Adipose tissue (tissue), 3 donors: ENCODE data around the gene KRTAP6-1. TPM values are rescaled to one million over a fixed set of nuclear protein-coding genes. Genes with fewer than 3 reads are reported as not detected.

Source experiments
- H3K27ac ChIP-seq: one replicate; pipeline ENCODE4 v1.5.1; 2013; ENCODE audit warnings: low read depth, low read length
- WGBS, 3 donors: extraction: QIAGEN DNeasy Blood & Tissue Kit; methylation state at CpG; one replicate each; pipeline ENCODE4 v1.1.7; 2013; 5-methylcytosine and 5-hydroxymethylcytosine counted together
- polyA plus RNA-seq, 3 donors: library from polyadenylated mRNA; stranded (reverse); fragments of 200-250 nt; gene quantifications; one replicate each; pipeline ENCODE4 v1.2.3, GENCODE V29; 2013
- donor health status: healthy with polysubstance abuse.
- donor health status: Bipolar disorder and iron deficiency.
- donor health status: healthy.

The KRTAP6-1 gene, protein sequence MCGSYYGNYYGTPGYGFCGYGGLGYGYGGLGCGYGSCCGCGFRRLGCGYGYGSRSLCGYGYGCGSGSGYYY
- polyA plus RNA-seq, result not detected

DNA sequence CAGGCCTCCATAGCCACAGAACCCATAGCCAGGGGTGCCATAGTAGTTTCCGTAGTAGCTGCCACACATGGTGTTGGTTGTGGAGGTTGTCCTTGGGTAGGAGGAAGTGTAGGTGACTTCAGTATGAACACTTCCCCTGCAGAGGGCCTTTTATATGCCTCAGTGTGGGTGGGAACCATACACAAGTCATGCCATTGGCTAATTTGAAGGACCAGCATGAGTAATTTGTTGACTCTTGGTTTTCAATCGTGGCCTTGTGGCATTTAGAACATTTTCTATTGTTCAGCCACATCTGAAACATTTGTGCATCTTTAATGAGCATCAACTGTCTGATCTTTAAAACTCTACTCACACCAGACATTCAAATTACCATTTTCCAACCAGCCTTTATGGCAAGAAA is at the start of gene KRTAP6-1:
KRTAP6-1 (minus strand) TSS at position 95 of the 400 bp plus-strand sequence; CDS start at position 69, 26 bp downstream.
- WGBS, 3 donors, result 62 to 79% (median 74%) methylated on average over 2 of the region's 2 CpGs
- H3K27ac ChIP-seq, result no peak within 1 kb of the TSS

DNA sequence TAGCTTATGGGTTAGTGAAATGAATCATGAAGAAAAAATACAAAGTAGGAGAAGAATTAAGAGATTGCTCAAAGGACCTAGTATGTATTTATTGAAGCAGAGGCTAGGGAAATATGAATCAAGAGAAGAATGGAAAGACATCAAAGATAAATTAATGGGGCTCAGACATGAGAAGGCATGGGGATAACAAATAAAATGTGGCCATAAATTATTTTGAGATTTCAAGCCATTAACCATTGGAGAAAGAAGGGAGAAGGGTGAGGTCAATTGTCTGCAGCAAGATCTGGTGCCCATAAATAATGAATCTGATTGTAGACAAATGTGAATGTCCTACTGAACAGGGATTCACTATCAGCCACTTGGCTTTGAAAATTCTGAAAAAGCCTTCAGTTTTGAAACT is 39.2 kb upstream of the KRTAP6-1 start:
- no peak overlapping the region for H3K27ac ChIP-seq

DNA sequence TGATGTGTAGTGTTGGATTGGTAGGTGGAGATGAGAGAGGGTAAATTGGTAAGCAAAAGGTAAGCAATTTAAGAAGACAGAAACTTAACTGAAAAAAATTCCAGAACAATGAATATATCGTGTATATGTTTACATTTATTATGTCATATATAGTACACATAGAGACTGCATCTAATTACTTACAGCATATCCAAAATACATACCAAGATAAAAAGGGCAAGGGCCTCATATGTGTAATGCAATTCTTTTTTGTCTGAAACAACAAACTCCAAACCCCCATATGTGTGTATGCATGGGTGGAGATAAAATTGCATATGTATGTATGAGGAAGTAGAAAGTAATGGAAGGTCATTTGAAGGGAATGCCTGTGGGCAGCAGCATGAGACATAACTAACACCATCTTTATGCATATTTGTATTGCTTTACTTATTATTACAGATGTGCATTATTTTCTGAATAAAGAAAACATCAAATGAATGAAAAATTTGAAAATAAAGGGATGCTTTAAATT is 33.2 kb upstream of the KRTAP6-1 start:
- no peak overlapping the region for H3K27ac ChIP-seq
- WGBS, 3 donors, result 59 to 86% (median 68%) methylated on average over 1 of the region's 1 CpG

DNA sequence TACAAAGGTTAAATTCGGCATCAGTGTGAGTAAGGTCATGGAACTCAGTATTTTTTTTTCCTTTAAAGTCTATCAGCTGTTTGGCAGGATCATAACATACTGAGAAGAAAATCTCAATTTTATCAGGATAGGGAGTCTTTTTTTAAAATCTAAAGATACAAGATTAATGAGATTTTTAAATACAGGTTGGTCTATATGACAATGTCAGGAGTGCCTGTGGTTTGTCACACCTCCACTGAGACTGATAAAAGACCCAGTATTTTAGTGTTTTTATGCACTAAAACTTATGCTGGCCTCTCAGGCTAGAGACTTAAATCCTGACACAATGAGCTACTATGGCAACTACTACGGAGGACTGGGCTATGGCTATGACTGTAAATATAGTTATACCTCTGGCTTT is 28.8 kb upstream of the KRTAP6-1 start, which contains the start of gene KRTAP20-3:
KRTAP20-3 (plus strand) TSS at position 301 of the 400 bp plus-strand sequence.
- 79 to 88% (median 82%) methylated on average over 2 of the region's 2 CpGs for WGBS, 3 donors
- H3K27ac ChIP-seq, result no peak within 1 kb of the TSS

DNA sequence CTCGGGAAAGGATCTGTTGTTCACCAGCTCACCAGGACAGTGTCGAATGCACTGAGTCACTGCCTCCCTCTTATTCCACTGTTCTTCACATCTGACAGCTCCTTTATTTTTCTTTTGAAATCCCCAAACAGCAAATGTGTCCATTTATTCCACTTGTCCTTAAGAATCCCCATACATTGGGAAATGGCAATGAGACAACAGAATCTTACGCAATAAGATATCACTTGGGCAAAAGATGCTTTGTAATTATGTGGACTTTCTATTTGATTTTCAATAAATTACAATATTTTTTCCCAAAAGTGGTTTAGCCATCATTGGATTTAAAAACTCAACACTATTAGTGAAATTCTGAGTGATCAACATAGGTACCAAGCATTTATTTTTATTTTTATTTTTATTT is 25.0 kb upstream of the KRTAP6-1 start:
- no peak overlapping the region for H3K27ac ChIP-seq
- 79 to 86% (median 85%) methylated on average over 3 of the region's 3 CpGs for WGBS, 3 donors

DNA sequence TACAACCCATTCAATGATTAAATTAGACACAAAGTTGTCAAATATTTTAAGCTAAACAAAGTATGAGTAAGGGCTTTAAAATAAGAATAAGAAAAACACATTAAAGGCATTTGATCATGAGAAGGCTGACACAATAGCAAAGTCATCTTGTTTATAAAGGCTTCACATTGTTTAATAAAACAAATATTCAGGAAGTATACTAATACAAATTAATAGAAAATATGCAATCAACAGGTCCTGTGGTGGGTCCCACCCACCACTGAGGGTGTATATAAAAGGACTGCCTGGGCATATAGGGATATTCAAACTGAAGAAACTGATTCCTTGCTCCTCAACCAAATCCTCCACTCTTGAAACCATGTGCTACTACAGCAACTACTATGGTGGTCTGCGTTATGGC is 21.2 kb upstream of the KRTAP6-1 start, which contains the start of gene KRTAP20-2:
KRTAP20-2 (plus strand) TSS at position 301 of the 400 bp plus-strand sequence; CDS start at position 359, 58 bp downstream.
- WGBS, 3 donors, result 81 to 96% (median 90%) methylated on average over 1 of the region's 1 CpG
- H3K27ac ChIP-seq, result no peak within 1 kb of the TSS

DNA sequence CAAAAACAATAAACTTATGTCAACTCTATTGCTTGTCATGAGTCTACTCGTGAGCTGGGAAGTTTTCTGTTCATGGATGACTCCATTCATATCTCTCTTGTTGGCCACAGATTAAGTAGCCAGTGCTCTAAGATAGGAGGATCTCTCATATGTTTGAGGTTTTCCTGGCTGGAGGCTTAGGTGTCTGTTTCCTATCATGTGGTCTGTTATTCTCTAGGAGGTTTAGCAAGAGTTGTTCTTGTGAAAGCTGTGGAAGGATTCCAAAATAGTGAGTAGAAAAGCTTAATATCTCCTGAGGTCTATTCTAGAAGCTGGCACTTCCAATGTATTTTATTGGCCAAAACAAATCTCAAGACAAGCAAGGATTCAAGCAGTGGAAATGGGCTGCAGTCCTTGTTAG is 15.5 kb upstream of the KRTAP6-1 start:
- 30 to 41% (median 40%) methylated on average over 1 of the region's 1 CpG for WGBS, 3 donors
- no peak overlapping the region for H3K27ac ChIP-seq

DNA sequence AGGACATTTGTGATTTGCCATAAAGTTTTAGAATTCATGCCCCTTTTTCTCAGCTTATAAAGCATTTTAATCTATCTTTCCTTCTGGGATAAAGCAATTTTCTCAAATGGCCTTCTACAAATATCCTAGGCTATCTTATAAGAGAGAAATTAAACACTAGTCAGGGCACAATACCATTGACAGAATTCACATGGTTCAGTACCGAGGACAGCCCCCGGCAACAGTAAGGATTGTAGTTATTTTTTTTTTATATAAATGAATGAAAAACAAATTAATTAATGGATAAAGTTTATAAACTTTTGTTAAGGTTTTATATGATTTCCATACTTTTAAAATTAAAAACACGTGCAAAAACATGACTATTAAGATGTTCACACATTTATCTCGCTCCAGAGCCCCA is 14.4 kb upstream of the KRTAP6-1 start:
- H3K27ac ChIP-seq, result no peak overlapping the region
- WGBS, 3 donors, result 76 to 92% (median 79%) methylated on average over 4 of the region's 4 CpGs

DNA sequence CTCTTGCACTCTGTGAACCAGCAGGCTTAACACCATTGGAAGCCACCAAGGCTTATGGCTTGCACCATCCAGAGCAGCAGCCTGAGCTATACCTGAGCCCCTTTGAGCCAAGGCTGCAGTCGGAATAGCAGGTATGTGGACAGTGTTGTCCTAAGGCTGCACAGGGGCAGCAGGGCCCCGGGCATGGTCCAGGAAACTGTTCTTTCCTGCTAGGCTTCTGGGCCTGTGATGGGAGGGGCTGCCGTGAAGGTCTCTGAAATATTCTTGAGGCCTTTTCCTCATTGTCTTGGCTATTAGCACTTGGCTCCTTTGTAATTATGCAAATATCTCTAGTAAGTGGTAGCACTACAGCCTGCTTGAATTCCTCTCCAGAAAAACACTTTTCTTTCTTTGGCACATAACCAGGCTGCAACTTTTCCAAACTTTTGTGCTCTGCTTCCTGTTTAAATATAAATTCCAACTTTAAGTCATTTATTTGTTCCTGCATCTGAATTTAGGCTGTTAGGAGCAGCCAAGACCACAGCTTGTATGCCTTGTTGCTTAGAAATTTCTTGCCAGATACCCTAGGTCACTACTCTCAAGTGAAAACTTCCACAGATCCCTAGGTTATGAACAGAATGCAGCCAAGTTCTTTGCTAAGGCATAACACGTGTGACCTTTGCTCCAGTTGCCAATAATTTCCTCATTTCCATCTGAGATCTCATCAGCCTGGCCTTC is 11.9 kb upstream of the KRTAP6-1 start:
- H3K27ac ChIP-seq, result no peak overlapping the region
- WGBS, 3 donors, result 54 to 64% (median 62%) methylated on average over 4 of the region's 4 CpGs

DNA sequence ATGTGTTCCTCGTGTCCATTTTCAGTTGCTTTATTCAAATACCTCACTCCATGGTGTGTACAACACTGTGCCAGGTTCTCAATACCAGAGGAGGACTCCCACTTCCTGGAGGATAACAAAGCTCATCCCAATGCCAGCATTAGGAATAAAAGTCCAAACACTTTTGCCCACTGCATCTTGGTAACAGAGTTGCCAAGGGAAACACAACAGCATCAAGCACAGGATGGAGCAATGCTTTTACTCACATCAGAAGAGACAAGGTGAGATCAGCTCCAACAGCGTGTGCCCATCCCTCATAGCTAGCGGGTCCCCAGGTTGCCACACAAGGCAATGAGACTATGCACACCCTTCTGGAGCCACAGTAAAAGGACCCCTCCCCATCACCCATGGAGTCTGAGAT is 9.6 kb upstream of the KRTAP6-1 start:
- WGBS, 3 donors, result 84 to 90% (median 88%) methylated on average over 3 of the region's 3 CpGs
- no peak overlapping the region for H3K27ac ChIP-seq

DNA sequence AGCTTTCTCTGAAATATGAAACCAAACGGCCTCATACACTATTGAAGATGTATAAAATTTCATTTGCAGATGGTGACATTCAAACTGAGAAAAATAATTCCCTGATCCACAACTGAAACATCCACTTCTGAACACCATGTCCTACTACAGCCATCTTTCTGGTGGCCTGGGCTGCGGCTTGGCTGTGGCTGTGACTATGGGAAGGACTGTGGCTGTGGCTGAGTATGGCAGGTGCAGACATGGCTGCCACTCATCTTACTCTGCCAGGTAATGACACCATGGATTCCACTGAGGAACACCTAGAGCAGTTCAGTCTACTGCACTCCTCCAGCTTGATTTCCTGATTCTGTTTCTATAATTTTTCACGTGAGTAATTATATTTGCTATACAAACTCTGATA is 6.8 kb upstream of the KRTAP6-1 start, which contains the start of gene KRTAP20-4:
KRTAP20-4 (plus strand) TSS at position 106 of the 400 bp plus-strand sequence.
- WGBS, 3 donors, result 76 to 83% (median 80%) methylated on average over 3 of the region's 3 CpGs
- no peak within 1 kb of the TSS for H3K27ac ChIP-seq

DNA sequence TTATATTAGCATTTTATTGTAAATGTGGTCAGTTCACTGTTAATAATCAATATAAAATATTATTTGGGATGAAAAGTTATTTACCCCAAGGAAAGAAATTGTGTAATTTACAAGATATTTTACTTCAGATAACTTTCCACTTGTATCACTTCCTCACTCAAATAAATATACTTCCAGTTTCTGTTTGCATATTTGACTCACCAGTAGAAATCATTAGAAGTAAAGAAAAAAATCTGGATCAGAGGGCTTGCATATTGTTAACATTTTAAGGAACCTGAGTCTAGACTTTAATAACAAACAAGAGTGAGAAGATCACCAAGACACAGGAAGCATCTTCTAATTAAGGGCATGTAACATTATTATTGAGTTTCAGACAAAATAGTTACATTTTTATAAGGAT is 6.3 kb upstream of the KRTAP6-1 start:
- H3K27ac ChIP-seq, result no peak overlapping the region

DNA sequence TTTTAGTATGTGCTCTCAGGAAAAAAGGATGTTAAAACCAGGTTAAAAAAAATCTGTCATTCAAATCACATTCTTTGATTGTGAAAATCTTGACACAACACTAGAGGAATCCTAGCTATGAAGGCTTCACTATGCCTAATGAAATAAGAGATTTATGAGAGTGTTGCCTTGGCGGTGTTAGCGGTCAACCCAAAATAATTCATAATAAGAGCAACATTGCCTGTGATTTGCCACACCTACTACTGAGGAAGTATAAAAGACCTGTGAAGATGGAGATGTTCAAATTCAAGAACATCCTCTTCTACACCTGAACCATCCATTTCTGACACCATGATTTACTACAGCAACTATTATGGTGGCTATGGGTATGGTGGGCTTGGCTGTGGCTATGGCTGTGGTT is 2.4 kb upstream of the KRTAP6-1 start, which contains the start of gene KRTAP20-1:
KRTAP20-1 (plus strand) TSS at position 301 of the 400 bp plus-strand sequence; CDS start at position 331, 30 bp downstream.
- H3K27ac ChIP-seq, result no peak within 1 kb of the TSS
- 90 to 95% (median 92%) methylated on average over 2 of the region's 2 CpGs for WGBS, 3 donors

DNA sequence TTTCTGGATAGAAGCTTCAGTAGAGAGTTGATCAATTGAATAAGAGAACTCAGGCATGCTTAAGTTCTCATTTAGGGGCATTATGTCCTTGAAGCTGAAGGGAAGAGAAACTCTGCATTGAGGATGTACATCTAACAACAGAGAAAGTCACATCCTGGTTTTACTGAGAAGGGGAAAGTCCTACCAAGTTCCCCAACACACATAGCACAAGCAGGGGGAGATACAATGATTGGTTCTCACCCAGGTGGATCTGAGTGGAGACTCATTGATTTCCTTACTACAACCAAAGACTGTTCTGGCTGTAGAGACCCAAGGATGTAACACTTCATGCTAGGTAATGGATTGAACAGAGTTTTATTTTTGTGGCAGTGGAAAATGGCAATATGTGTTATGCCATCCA is 1.5 kb upstream of the KRTAP6-1 start:
- H3K27ac ChIP-seq, result no peak overlapping the region

DNA sequence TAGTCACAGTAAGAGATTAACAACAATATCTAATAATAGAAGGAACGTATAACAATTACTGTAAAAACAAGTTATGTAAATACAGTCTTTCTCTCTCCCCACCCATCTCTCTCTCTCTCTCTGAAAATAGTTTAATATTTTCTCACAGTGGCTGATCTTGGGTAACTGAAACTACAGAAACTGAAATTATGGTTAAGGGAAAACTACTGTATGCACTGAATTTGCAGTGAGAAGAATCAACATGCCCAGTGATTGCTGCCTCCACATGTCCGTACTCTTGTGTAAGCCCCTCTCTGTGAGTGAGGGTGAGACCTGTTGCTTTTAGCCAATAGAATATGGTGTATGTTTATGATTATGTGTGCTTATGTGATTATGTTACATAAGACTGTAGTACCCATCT is 1.6 kb downstream of the KRTAP6-1 start:
- 68 to 90% (median 85%) methylated on average over 2 of the region's 2 CpGs for WGBS, 3 donors
- no peak overlapping the region for H3K27ac ChIP-seq

DNA sequence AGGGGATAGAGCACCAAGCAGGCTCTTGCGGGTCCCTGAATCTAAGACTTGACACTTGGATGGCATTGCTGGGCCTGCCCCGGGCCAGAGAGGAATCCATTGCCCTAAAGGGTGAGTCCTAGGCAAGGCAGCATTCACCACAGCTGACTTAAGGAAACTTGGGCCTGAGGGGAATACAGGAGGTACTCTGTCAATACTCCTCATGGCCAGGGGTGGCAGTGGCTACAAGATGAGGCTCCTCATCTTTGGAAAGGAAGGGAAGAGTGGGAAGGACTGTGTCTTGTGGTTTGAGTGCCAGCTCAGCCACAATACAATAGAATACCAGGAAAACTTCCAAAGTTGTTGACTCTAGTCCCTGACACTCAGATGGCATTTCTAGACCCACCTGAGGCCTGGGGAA is 7.8 kb downstream of the KRTAP6-1 start:
- 87 to 90% (median 87%) methylated on average over 2 of the region's 2 CpGs for WGBS, 3 donors
- no peak overlapping the region for H3K27ac ChIP-seq

DNA sequence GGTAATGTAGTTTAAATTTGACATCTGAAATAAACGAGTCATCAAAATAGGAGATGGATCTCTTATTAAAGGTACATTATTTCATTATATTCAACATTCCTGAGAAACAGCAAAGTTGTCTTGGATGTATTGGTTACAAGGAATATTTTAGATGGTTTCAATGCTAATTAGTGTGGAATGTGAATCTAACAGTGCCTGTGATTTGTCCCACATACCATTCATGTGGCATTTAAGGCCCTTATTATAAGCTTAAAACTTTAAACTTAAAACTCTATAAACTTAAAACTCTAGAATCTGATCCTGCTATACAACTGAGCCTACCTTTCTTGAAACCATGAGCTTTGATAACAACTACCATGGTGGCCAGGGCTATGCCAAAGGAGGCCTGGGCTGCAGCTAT is 12.9 kb downstream of the KRTAP6-1 start, which contains the start of gene KRTAP22-1:
KRTAP22-1 (plus strand) TSS at position 301 of the 400 bp plus-strand sequence.
- no peak within 1 kb of the TSS for H3K27ac ChIP-seq
- 48 to 76% (median 50%) methylated on average over 1 of the region's 1 CpG for WGBS, 3 donors

DNA sequence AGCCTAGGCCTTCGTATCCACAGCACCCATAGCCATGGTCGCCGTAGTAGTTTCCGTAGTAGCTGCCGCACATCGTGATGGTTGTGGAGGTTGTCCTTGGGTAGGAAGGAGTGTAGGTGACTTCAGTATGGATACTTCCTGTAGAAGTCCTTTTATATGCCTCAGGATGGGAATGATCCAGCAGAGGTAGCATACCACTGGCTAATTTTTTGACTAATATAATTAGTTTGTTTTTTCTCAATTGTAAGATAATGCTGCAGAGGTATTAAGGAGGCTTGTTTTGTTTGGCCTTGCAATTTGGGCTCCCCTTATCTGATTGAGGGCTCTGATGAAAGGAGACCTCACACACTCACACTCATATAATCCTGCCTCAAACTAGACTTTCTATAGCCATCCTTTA is 14.9 kb downstream of the KRTAP6-1 start, which contains the start of gene KRTAP6-2:
KRTAP6-2 (minus strand) TSS at position 101 of the 400 bp plus-strand sequence; CDS start at position 73, 28 bp downstream.
- 92 to 96% (median 96%) methylated on average over 6 of the region's 6 CpGs for whole genome bisulfite sequencing, 3 donors
- H3K27ac ChIP-seq, result no peak within 1 kb of the TSS

DNA sequence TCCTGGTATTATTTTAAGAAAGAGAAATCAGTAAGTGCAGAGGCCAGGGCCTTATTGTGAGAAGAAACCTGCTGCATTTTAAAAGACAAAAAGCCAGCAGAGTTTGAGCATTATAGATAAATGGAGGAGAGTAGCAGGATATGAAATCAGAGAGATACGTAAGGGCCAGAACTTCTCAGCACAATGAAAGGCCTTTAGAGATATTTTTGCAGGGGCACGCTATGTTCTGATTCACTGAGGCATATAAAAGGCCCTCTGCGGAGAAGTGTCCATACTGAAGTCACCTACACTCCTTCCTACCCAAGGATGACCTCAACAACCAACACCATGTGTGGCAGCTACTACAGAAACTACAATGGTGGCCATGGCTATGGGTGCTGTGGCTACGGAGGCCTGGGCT is 21.6 kb downstream of the KRTAP6-1 start, which contains the start of gene KRTAP6-3:
KRTAP6-3 (plus strand) TSS at position 301 of the 400 bp plus-strand sequence; CDS start at position 307, 6 bp downstream.
- WGBS, 3 donors, result 89 to 94% (median 92%) methylated on average over 4 of the region's 4 CpGs
- H3K27ac ChIP-seq, result no peak within 1 kb of the TSS

DNA sequence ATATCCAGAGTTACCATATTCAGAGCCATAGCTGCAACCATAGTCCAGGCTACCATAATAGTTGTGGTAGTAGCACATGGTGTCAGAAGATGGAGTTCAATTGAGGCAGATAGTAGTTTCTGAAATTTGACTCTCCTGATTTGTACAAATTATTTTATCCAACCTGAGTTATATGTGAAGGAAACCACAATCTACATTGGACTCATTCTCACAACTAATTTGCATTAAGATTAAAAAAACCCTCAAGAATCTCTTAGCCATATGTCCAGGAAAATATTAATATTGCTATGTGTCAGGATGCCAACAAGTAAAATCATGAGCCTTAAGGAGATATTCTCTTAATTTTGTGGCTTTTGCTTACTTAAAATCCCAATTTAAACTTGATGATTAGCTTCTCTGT is 23.4 kb downstream of the KRTAP6-1 start, which contains the start of gene KRTAP22-2:
KRTAP22-2 (minus strand) TSS at position 101 of the 400 bp plus-strand sequence.
- H3K27ac ChIP-seq, result no peak within 1 kb of the TSS
